Stimulated activated CD4-positive, alpha-beta T cell treated with anti-CD3 and anti-CD28 coated beads, Interleukin-4, amount 100 ng/mL, for 24 hours (primary cell): ENCODE measurements around the gene LAMA5.

Experiments used
- DNase-seq: peaks from one replicate; pipeline ENCODE4 v3.0.0-alpha.2; 2020

LAMA5 gene, protein sequence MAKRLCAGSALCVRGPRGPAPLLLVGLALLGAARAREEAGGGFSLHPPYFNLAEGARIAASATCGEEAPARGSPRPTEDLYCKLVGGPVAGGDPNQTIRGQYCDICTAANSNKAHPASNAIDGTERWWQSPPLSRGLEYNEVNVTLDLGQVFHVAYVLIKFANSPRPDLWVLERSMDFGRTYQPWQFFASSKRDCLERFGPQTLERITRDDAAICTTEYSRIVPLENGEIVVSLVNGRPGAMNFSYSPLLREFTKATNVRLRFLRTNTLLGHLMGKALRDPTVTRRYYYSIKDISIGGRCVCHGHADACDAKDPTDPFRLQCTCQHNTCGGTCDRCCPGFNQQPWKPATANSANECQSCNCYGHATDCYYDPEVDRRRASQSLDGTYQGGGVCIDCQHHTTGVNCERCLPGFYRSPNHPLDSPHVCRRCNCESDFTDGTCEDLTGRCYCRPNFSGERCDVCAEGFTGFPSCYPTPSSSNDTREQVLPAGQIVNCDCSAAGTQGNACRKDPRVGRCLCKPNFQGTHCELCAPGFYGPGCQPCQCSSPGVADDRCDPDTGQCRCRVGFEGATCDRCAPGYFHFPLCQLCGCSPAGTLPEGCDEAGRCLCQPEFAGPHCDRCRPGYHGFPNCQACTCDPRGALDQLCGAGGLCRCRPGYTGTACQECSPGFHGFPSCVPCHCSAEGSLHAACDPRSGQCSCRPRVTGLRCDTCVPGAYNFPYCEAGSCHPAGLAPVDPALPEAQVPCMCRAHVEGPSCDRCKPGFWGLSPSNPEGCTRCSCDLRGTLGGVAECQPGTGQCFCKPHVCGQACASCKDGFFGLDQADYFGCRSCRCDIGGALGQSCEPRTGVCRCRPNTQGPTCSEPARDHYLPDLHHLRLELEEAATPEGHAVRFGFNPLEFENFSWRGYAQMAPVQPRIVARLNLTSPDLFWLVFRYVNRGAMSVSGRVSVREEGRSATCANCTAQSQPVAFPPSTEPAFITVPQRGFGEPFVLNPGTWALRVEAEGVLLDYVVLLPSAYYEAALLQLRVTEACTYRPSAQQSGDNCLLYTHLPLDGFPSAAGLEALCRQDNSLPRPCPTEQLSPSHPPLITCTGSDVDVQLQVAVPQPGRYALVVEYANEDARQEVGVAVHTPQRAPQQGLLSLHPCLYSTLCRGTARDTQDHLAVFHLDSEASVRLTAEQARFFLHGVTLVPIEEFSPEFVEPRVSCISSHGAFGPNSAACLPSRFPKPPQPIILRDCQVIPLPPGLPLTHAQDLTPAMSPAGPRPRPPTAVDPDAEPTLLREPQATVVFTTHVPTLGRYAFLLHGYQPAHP (N-terminal part only)

DNA sequence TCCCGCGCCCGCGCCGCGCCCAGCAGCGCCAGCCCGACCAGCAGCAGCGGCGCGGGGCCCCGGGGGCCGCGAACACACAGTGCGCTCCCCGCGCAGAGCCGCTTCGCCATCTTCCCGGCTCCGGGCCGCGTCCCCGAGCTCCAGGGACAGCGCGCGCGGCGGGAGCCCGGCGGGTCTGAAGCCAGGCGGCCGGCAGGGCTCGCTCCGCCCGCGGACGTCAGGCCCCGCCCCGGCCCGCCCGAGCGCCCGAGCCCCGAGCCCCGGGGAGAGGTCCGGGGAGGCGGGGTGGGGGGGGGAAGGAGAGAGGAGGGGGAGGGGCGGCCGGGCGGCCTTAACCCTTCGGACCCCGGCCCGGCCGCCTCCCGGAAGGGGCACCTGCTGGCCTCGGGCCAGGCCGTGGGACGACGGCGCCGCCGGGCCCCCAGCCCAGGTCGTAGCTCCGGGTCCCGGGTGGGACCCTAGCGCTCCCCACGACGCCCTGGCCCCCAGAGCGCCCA lies at the start of gene LAMA5:
Gene LAMA5, minus strand, starts transcription at position 177 of the 497 bp plus-strand sequence. Its CDS starts 67 bp downstream, at position 110.
- no peak for DNase-seq

GRCh38 chr20:62415354-62416111 lies 48.4 kb upstream of the LAMA5 start:
- DNase-seq: no peak

GRCh38 chr20:62413896-62414481 lies 46.9 kb upstream of the LAMA5 start:
- DNase-seq: no peak

DNA sequence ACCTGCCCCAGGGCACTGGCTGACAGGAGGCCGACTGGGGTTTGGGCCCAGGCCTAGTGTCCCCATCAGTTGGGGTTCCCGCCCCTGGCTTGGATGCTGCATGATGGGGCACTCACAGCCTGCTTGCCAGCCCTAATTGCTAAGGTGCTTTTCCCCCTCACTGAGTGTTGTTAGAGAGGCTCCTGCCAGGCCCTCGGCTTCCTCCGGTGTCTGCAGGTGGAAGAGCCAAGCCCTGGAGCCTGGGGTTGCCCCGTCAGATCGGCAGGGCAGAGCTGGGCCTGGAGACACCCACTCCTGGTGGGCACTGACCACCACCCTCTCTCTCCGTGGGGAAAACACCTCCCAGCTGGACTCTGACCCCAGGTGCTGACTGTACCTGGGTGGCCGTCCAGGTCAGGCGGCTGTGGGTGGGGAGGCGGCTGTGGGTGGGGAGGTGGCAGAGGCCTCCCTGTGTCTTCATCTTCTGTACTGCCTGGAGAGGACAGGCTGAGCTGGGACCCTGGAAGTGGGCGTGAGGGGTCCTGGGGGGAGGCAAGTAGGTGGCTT lies 46.0 kb upstream of the LAMA5 start:
- no peak for DNase-seq

- no peak for DNase-seq
Measured at GRCh38 chr20:62412194-62413024, 45.3 kb upstream of the LAMA5 start.

GRCh38 chr20:62411479-62412193 lies 44.5 kb upstream of the LAMA5 start:
- DNase-seq: no peak

DNA sequence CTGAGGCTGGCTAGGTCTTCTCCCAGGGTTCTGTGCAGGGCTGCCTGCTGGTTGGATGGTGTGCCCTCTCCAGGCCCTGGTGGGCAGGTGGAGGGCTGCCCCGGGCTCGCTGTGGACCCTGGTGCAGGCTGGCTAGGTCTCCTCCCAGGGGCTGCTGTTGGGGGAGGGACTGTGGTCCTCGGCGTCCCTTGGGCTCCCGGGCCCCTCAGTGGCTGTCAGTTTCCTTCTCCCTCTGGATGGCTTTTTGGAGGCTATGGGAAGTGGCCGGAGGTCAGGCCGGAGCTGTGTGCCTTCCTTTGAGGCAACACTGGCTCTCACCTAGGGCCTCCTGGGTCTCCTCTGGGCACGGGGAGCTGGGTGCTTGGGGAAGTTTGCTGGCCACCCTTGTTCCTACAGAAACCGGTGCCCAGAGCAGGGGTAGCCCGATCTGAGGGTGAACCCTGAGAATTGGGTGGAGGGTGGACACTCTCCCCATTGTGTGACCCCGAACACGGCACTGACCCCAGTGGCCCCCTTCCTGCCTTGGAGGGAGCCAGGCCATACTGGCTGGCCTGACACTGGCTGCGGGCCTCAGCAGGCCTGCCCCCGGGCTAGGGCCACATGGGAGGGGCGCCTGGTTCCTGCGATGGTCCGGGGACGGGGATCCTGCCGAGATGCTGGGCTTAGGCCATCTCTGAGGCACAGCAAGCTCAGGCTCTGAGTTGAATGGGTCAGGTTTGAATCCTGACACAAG lies 43.8 kb upstream of the LAMA5 start:
- no peak for DNase-seq

DNA sequence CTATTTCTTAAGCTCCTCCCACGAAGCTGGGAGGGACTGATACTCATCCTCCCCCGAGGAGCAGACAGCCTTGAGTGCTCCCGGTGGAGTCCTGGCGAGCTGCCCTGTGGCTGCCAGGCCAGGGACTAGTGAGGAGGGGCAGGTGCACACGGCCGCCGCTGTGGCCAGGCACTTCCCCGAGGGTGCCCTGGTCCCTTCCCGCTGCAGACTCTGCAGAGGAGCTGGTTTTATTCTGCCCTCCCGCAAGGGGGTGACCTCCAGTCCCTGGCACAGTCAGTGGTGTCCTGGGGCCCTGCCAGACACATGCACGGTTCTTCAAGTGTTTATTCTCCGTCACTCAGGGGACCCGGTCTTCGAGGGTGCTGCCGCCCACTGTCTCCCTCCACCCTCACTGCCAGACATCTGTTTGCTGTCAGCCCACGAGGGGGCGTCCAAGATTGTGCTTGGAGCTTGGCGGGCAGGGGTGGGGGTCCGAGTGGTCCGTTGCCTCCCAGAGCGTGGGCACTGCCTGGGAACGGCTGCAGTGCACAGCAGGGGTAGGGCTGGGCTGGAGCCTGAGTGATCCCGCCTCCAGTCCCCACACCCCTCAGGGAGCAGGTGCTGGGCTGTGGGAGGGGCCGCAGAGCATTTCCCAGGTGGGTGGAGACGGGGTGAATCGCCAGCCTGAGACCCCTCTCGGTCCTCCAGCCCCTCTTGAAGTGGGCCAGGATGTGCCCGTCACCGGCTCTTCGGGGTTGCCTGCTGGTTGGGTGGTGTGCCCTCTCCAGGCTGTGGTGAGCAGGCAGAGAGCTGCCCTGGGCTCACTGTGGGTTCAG lies 43.0 kb upstream of the LAMA5 start:
- peak; percentile 38 for DNase-seq

DNA sequence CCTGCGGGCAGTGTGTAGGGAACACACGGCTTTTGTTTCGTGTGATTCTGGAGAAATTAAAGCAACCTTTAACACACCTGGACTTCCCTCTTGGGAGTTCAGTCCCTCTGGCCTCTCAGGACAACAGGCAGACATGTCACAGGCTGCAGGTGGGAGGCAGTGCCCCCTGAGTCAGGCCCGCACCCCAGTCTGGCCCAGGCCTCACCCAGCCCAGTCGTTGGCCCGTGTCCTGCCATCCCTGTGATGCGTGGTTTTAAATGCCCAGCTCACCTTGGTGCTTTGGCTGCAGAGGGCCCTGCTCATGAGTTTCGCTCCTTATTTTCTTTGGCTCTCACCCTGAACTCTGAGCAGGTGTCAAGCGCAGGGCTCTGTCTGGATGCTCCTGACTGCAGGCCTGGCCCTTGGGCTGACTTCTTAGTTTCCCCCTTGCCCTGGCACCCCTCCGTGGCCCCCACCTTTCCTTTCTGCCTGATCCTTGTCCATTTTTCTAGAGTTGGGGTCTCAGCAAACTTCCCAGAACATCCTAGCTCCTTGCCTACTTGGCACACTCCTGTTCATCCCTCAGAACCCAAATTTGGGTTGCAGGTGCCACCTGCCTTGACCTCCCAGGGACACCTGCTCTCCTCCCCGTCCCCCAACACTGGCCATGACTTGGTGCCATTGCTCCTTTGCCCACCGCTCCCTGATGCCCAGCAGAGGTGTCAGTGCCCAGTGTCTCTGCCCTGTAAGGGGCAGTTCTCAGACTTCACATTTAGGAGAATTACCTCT lies 42.2 kb upstream of the LAMA5 start:
- no peak for DNase-seq

GRCh38 chr20:62408640-62409039 lies 41.5 kb upstream of the LAMA5 start:
- DNase-seq: no peak

DNA sequence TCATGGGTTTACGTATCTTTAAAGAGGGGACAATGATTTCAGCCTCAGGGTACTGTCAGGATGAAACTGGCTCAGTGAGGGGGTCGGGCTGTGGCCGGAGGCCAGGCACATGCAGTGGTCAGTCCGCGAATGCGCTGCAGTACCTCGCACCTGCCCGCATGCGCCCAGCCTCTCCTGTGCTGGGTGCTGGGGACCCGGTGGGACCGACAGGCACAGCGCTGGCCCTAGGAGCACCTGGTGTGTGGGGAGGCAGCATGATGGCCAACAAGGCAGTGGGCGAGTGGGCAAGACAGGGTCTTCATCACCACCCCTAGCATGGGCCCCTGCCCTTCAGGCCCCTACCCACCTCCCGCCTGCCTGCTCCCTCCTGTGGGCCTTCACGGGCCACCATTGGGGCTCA lies 40.9 kb upstream of the LAMA5 start:
- DNase-seq: no peak

GRCh38 chr20:62407221-62407992 lies 40.3 kb upstream of the LAMA5 start, which contains the start of gene CABLES2:
CABLES2 (minus strand) TSS chr20:62407285; CDS start chr20:62407276, 9 bp downstream.
- DNase-seq: peak; percentile 91

- no peak for DNase-seq
Measured at GRCh38 chr20:62406635-62407176, 39.6 kb upstream of the LAMA5 start.

DNA sequence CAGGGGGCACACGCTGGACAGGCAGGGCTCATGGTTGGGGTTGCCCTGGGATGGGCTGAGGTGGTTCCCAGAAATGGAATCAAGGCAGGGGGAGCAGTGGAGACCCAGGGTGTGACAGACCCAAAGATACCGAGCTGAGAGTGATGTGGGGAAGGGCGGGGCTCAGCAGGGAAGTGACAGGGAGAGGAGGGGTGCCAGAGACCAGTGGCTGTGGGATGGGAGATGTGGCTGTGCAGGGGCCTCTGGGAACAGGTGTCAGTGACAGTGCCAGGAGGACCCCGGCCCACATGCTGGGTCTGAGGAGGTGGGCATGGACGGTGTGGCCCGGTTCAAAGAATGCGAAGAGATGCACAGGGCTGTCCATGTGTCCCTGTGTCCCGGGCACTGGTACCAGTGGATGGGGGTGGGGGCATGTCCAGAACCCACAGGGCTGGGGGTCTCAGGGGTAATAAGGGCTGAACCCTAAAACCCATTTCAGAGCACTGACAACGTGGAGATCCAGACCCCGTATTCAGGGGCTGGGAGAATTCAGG lies 38.9 kb upstream of the LAMA5 start:
- DNase-seq: no peak

DNA sequence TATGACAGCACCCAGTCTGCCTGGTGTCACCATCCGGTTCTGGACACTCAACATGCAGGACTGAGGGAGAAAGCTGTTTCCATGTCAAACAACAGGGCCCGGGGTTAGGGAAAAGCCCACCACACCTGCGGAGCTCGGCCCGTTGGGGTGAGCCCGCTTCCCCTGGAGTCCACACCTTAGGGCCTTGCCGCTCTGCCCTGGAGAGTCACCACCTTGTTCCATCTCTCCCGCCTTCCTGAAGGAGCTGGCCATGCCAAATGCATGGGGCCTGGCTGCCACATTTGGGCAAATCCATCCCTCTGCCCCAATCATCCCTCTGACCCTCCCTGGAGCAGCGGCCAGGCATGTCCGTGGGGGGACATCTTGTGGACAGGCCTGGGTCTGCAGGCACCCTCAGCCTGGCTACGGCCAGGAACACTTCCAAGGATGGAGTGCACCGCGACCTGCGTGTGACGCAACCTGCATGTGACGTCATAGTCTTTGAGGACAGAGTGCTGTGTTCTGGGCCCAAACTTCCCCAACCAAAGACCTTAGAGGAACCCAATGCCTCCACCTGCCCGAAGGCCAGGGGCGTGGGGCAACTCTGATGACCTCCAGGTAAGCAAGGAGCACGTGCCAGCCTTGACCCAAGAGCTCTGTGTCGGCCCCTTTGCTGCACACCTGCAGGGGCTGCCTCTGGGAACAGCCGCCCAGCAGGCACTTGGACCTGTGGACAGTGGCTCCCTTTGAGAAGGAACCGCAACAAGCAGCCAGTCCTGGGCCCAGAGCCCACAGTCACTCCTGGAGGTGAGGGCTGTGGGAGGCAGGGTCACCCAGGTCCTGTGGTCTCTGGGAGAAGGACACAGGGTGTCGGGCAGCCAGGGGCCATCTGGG lies 38.2 kb upstream of the LAMA5 start:
- DNase-seq: no peak
